HS-5 (cell line): ENCODE measurements around the gene CPO.

Experiments
- DNase-seq: peaks from one replicate; pipeline ENCODE4 v3.0.0-alpha.2; 2012; ENCODE audit warnings: low read depth

The CPO gene

GRCh38 chr2:206974551-206974950 is 35.2 kb downstream of the CPO start:
- DNase-seq, result no peak

DNA sequence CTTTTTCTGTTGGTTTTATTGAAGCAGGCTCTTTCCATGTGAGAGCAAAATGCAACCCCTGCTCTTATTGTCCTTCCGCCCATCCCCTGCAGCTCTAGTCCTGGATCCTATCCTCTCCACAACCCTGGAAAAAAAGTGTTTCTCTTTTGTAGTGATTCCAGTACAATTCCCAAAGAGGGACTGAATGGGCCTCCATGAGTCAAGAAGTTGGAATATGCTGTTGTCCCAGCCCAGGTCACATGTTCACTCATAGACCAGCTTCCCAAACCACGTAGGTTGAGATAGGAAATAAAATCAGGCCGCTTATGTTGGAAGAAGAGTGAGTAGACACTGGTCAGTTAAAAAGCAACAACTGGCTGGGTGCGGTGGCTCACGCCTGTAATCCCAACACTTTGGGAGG is 39.4 kb downstream of the CPO start:
- no peak for DNase-seq

- no peak for DNase-seq
Measured at GRCh38 chr2:206979365-206979764, 40.0 kb downstream of the CPO start.

DNA sequence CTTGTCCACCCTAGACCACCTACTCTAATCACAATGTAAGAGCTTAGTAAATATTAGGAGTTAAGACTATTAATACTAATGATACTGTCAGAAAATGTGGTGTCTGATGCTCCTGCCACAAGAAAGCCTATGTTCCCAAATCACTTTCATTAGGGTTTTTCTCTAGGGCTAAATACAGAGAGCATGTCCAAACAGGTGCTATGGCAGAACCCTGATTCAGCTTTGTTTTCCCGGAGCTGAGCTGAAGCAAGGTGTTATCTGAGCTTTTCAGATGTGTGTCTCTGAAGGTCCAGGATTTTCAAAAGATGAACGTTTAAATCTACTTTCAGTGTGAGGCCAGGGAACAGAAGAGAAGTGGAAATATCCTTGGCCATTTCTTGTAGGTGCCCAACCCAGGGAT is 40.6 kb downstream of the CPO start:
- no peak for DNase-seq

GRCh38 chr2:206980413-206980812 is 41.1 kb downstream of the CPO start:
- no peak for DNase-seq

DNA sequence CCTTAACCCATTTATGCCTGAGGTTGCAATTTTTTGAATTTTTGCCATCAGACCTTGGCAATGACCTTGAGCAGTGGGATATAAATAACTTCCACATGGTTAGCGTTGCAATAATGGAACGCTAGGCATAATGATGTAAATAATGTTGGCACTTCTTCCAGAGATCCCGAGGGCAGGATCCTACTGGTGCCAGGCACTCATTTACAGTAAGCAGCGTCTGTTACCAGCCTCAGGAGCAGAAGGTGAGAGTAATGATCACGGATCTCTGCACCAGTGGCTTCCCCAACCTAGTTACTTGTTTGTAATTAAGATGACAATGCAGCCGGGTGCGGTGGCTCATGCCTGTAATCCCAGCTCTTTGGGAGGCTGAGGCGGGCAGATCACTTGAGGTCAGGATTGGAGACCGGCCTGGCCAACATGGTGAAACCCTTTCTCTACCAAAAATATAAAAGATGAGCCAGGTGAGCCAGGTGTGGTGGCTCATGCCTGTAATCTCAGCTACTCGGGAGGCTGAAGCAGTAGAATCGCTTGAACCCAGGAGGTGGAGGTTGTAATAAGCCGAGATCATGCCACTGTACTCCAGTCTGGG is 41.9 kb downstream of the CPO start:
- DNase-seq, result no peak

GRCh38 chr2:206981739-206982340 is 42.5 kb downstream of the CPO start:
- peak; percentile 34 for DNase-seq

- no peak for DNase-seq
Measured at GRCh38 chr2:206982360-206982955, 43.1 kb downstream of the CPO start.

- DNase-seq, result no peak
Measured at GRCh38 chr2:206983161-206983859, 44.0 kb downstream of the CPO start.

DNA sequence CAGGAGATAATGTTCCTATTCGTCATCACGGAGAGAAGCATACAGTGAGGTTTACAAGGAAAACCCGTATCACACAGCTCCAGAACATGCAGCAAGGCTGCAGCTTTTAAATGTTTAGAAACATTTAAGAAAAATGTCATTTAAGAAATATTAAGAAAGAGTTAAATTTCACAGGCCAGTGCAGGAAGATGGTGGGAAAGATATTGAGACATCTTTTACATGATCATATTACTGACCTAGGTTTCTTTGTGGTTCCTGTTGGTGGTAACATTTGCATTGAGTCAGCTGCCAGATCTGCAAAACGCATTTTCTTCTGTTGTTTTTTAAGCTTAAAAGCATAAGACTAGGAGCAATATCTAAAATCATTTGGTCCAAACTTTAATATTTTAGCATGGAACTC is 44.9 kb downstream of the CPO start:
- DNase-seq, result no peak

- no peak for DNase-seq
Measured at GRCh38 chr2:206986943-206987342, 47.6 kb downstream of the CPO start.

- DNase-seq, result no peak
Measured at GRCh38 chr2:206987810-206988209, 48.5 kb downstream of the CPO start.

GRCh38 chr2:206988884-206989283 is 49.6 kb downstream of the CPO start:
- no peak for DNase-seq

- DNase-seq, result no peak
Measured at GRCh38 chr2:206989311-206989710, 50.0 kb downstream of the CPO start.

GRCh38 chr2:206990360-206990759 is 51.0 kb downstream of the CPO start:
- no peak for DNase-seq

DNA sequence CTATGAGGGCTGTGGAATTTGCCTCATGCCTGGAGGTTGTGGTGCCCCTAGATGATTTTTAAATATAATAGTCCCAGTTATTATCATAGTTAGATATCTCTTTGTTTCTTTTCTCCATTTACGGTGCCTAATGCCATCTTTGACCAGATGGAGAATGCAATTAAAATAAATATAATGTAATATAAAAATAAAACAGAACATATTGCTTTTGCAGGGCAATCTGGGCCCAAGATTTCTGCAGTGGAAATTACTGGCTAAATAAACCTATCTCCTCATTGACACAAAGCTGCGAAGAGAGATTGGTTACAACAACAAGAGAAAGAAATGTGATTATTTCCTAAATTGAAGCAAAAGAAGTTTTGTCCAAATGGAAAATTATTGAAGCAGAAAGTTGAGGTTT is 51.8 kb downstream of the CPO start:
- no peak for DNase-seq

DNA sequence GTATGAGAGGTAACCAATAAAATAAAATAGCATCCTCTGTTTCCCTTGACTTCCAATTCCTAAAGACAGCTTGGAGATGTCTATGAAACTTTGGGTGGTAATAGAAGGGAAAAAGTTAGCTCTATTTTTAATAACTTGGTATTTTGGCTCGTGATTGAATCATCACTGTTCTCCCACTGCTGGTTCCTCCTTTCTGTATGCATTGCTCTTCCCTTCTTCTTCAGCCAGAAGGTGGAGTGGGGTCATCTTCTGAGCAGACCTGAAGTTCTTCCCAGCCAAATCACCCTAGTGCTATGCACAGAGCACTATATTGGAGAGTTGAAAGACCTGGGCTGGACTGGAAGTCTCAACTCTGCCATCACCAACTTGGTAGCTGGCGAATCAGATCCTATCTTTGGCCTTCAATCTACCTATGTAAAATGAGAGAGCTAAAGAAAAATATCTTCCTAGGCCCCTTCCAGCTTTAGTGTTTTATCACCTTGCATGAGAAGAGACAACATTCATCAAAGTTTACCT is 54.1 kb downstream of the CPO start:
- no peak for DNase-seq

DNA sequence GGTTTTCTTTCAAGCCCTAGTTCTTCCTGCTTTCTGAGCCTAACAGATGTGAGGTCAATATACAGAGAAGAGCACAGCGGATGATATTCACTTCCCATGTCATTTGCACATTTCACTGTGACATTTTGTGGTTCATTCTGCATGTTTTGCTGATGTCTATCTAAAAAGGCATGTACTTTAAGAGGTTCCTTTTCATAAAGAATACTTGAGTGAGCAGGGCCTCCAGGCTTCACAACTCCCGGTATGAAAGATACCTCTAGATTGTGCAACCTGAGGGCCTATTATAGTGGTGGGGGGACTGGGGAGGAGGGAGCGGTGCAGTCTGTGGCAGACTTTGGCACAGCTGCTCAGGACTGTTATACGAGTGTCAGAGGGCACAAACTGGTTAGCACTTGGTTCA is 54.6 kb downstream of the CPO start:
- no peak for DNase-seq

- no peak for DNase-seq
Measured at GRCh38 chr2:206996556-206997065, 57.3 kb downstream of the CPO start.

- peak; percentile 72 for DNase-seq
Measured at GRCh38 chr2:207008105-207008990, 69.0 kb downstream of the CPO start.

DNA sequence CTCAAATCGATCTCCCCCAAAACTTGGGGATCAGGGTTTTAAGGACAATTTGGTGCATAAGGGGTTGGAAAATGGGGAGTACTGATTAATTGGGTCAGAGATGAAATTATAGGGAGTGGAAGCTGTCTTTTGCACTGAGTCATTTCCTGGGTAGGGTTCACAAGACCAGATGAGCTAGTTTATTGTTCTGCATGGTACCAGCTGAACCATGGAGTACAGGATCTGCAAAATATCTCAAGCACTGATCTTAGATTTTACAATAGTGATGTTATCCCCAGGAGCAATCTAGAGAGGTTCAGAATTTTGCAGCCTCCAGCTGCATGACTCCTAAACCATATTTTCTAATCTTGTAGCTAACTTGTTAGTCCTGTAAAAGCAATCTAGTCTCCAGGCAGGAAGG is 73.1 kb downstream of the CPO start:
- DNase-seq, result no peak

- no peak for DNase-seq
Measured at GRCh38 chr2:207014424-207014823, 75.1 kb downstream of the CPO start.
